SIG-M5 treated with dmso at 0.1 percent for 504 hours (cell line): ENCODE results near the gene URB2.
A peak's percentile ranks its signal among the peaks of the same experiment; 100 is the strongest.

Source experiments
- DNase-seq: peaks from one replicate; lab custom pipeline; 2025; ENCODE audit not compliant: unreplicated experiment; lab: John Stamatoyannopoulos, UW

The URB2 gene

DNA sequence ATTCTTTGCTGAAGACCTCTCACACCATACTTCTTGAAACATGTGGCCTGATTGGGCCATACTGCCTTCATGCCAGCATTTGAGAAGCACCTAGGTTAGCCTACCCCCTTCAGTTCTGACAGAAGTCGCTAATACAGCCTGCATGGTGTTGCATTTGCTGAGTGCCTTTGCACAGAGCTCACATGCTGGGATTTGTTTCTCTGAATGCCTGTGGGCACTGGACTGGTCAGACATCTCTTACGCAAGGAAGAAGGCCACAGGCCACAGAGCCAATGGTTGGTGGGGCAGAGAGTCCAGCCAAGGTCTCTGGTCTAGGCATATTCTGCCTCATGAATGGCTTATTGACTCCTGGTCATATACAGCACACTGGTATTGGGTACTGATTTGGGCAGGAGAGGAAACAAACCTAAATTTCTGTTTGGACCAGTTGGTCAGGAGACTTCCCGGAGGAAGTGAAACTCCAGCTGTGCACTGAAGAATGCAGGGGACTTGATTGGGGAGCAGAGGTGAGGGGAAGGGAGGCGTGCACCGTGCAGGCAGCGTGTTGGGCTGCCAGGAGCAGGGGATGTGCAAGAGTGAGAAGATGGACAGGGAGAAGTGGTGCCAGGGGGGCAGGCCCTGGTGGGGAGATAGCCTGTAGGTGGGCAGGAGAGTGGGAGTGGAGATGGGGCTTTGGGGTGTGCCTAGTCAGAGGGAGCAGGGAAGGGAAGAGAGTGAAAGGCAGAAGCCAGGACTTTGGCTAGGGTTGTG lies 18.1 kb downstream of the URB2 start:
- peak; percentile 23 for DNase-seq

DNA sequence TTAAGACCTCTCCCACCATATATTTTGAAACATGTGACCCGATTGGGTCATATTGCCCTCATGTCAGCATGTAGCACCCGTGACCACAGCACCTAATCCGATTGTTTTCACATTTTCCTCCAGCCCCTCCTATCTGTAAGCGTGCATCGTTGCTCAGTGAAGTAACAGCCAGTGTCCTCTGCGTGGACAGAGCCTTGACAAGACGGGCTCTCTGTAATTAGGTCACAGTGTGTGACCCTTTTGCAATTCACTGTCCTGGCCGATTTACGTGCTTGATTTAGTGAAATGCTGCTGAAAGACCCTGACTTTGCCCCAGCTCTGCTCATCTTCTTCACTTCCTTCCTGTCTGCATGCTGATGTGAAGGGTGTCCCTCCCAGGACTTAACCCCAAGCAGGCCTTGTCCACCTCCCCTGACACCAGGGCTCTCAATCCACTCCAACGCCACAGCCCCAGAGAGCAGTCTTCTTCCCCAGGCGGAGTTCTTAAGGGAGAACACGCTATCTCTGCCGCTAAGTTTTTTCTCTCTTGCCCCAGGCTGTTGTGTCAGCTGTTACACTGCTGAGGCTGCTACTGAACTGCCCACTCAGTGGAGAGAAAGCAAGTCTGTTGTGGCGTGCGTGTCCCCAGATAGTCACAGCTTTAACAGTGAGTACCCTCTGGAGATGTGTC lies 19.4 kb downstream of the URB2 start:
- DNase-seq = no peak

DNA sequence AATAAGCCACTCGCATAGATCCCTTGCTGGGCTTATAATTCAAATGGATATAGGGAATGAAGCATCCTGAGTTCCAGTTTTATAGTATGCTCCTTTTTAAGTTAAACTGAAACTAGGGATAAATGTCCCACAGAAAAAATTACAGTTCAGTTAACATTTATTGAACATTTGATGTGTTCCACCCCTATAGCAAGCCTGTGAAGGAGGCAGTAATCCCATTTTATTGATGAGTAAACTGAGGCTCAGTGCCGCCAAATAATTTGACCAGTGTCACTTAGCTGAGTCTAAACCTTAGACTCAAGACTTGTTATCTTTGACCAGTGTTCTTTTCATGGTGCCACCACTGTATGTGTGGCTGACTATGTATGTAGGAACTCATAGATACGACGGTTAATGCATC lies 22.4 kb downstream of the URB2 start:
- DNase-seq = no peak

DNA sequence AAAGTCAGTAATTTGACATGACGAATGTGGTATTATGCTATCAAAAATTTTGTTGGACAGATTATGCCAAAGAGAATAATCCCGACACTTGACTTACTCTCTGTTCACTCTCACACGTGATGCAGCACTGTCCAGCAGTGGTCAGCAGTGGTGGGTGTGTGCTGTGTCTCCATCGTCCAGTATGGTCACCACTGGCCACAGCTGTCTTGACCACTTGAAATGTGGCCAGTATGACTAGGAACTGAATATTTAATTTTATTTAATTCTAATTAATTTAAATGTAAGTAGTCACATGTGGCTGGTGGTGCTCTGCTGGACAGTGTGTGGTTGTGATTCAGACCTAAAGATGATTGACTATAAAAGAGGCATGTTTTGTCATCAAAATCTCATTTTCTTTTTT lies 24.0 kb downstream of the URB2 start:
- DNase-seq = no peak

DNA sequence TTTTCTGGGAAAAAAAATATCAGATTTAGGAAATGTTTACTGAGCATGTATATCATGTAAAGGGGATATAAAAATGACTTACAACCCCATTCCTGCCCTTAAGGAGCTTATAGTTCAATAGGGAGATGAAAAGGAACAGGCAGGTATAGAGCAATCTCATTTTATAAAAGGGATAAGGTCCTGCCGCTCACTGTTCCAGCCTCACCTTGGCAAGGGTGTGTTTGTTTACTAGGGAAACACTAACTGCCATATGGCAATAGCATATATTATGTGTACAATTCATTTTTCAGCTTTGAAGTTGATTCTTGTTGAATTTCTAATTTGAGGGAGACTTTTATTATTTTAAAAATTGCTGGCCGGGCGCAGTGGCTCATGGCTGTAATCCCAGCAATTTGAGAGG lies 25.5 kb downstream of the URB2 start:
- no peak for DNase-seq

DNA sequence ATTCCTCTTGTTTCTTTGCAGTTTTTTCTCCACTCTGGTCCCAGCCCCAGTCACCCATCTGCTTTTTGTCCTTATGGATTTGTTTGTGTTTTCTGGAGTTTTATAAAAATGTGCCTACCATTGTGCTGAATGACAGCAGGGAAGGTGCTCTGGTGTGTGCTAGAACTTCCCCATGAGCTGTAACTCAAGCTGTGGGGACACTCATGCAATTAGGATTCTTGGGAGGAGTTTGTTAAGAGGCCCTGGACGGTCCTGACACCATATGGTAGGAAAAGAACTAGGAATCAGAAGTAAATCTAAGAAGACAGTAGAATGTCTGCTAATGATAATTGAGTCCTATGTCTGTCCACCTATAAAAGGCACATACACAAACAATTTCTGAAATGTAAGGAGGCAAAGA lies 27.4 kb downstream of the URB2 start:
- no peak for DNase-seq

DNA sequence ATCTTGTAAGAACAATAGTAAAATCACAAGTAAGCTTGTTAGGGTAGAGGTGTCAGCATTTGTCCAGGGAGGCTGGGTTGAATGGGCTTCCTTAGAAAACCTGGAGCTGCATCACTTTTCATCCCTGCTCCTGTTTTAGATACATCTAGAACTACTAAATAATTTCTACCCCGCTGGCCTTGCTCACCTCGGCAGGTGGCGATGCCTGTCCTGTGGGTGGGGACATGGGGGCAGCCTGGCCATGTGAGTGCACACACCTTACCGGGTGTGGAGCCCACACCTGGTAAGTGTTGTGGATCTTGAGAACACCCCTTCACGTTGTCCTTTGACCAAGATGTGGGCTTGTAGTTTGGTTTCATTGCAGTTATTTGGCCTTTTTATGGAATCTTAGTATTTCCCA lies 29.7 kb downstream of the URB2 start:
- DNase-seq = no peak

DNA sequence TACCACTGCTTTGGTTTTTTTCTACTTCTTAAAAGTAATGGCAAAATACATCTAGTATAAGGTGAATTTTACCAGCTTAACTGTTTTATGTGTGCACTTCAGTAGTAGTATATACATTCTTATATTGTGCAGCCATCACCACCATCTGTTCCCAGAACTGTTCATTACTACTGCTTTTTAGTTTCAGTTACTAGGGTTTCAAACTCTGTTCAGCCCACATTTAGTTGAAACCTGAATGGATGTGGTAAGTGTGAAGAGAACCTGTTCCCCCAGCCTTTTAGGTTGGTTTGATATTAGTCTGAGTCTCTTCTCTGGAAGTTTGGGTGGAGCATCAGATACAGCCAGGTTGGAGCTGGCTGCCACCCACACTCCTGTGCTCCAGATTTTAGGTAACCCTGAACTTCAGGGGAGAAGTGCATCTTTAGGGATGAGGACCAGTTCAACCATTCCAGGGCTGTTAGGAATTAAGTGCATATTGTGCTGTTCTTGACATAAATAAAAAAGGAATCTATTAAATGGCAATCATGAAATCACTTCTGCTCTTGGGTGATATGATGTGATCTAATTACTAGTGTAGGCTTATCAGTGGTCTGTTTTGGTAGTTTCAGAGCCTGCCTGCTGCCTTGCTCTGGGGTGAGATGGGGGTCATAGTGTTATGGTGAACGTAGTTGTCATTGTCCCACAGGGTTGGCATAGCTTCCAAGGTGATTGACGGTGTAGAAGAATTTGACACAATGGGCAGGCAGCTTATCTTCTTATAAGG lies 32.1 kb downstream of the URB2 start:
- DNase-seq = no peak

DNA sequence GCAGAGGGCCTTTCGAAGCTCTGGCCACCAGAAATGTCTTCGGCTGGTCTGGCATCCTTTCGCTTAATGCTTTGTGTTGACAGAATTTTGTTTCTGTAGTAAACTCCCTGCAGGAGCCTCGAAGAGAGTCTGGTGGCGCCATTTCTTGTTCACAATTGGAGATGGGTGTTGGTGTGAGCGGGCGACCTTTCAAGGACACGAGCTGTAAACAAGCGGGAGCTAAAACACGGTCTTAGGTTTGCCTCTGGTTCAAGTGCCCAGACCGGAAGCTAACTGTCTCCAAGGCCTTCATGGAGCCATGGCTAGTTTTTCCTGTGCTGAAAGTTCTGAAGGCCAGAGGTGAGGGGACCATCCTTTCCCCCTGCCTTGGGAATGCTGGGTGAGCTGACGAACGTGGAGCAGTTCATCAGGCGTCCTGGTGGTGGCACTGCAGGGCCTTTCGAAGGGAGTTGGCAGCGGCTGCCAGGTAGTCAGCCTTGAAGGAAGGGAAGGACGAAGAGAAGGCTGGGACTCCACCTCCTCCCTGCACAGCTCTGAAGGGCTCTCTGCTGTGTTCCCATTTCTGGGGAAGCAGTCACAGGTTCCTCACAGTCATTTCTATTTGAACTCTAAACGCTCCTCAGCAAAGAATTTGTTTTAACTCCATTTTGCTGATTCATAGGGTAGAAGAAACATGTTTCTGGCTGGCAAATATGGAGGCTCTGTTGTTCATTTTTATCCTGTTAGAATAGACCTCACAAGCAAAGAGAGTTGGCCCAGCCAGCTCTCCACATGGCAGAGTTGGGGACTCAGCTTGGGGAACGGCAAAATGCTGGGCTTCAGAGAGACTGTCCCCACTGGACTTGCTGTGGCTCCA lies 35.2 kb downstream of the URB2 start:
- peak; percentile 46 for DNase-seq

DNA sequence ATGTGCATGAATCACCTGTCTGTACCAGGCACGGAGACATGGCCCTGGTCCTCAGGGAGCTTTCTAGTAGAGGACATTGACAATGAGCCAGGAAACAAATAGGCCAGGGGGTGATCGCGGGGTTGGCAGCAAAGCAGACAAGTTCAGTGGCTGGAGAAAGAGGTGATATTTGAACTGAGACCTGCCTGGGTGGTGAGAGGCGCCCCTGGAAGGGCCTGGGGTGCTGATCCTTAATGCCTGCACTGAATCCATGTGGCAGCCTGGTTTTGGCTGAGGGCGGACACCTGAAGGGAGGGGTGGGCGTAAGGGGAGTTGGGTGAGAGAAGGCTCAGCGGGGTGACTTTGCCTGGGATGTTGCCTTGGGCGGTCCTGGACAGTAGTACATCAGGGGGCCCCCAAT lies 35.9 kb downstream of the URB2 start:
- DNase-seq = no peak

DNA sequence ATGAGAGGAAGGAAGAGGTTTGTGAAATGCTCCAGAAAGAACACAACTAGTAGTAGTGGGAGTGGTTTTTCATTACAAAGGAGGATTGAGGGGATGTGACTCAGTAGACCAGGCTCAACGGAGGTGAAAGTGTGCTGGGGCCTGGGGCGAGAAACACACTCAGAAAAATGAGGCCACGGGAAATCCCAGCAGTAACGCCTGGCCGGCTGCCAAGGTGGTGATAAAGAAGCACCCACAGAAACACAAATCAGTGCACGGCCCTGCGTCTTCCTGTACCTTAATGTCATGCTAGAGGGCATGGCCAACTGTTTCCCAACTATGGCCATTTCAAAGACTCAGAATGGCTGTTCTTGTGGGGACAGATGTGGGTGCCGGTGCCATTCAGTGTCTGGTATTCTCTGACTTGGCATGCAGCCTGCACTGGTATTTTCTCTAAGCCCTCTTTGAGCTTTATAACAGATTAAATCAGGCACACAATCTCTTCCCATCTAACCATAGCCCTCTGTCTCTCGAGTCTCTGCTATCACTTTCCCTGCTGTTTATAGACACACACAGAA lies 38.2 kb downstream of the URB2 start:
- no peak for DNase-seq

DNA sequence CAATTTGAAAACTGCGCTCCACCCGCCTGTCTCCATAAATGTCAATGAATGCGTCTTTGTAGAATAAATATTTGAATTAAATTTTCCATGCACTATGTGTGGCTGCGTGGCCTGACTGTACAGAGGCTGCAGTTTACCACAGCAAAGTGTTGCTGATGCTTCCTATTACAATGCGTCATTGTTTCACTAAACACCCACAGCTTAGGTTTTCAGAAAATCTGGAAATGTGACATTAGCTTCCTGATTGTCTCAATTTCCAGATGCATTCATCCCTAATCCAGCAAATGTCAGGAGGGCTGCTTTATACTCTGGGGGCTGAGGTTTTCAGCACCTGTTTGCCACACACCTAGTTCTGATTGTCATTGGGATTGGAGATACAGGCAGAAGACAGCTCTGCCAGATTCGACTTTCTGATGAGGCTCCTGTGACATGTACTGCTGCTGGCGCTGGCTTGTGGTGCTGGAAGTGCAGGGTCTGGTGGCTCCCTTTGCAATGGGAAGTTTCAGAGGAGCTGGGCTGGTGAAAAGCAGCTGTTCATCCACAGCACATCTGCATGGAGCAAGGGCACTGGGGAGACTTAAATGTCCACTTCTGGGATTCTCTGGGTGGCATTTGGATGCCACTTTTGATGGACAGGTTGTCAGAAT lies 40.0 kb downstream of the URB2 start:
- no peak for DNase-seq

DNA sequence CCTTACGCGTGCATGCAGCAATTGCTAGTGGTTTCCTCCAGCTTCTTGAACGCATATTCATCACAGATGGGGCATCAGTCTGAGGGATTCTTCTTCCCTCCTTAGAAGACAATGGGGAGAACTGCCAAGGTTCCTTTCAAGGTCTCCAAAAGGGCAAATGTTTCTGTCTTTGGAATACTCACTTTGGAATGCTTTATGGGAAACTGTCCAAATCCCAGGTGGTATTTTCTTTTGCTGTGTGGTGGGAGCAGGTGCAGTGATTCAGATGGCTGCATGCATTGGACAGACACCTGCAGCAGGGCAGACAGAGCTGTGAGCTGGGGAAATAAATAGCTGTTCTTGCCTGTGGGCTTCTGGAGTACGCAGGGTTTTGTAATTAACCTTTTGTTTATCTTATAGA lies 40.5 kb downstream of the URB2 start:
- DNase-seq = no peak

DNA sequence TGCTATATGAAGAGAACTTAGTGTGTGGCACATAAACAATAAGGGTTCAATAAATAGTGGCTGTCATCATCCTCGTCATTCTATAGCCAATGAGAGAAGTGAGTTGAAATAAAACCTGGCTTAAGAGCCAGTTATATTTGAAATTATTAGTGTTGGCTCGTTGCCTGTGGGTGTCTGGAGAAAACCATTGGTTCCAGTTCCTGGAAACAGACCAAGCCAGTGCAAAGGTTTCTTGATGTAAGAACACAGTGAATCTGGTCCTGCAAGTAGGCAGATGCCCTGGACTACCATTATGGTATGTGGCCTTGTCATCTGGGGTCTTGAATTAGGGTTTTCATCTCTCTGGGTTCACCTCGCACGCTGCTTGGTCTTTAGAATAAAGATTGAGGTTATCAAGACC lies 43.3 kb downstream of the URB2 start:
- DNase-seq = no peak

DNA sequence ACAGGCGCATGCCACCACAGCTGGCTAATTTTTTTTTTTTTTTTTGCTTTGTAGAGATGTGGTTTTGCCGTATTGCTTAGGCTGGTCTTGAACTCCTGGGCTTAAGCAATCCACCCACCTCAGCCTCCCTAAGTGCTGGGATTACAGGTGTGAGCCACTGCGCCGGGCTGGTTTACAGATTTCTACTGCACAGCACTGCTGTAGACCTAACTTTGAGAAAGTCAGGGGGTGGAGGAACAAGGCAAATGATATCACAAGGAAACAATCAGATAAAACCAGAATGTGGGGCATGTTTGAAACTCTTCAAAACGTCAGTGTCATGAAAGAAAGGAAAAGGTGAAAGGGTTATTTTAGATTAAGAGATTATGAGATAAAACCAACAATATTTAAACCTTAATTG lies 45.3 kb downstream of the URB2 start:
- DNase-seq = no peak

DNA sequence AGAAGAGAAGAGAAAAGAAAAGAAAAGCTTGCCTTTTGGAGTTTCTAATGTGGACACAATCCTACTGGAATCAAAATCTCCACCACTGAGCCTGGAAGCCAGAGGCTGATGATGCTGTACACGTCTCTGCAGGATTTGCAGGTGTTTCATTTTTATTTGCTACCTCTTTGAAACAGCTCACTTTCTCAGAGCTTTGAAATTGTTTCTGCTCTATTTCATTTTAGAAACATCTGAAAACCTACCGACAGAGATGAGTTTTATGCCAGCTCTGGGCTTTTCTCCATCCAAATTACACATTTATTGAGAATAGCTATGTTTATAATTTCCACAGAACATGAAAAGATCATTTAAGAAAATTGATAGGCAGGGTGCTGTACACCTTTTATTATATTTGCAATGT lies 46.2 kb downstream of the URB2 start:
- DNase-seq = no peak

DNA sequence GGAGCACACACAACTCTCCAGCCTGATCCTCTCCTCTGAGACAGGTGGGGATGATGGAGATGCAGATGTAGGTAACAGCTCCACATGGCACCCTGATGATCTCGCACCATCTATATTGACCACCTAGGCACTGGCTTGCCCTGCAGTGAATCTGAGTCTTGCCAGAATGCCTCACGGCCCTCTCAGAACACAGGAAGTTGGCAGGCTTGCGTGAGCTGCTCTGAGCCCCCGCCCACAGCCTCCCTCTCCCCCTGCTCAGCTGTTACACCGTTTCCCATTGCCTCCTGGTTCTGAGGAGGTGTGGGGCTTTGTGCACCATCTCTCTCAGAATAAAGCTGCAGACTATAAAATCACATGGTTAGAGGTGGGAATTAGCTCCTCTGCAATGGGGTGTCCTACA lies 48.0 kb downstream of the URB2 start:
- no peak for DNase-seq

DNA sequence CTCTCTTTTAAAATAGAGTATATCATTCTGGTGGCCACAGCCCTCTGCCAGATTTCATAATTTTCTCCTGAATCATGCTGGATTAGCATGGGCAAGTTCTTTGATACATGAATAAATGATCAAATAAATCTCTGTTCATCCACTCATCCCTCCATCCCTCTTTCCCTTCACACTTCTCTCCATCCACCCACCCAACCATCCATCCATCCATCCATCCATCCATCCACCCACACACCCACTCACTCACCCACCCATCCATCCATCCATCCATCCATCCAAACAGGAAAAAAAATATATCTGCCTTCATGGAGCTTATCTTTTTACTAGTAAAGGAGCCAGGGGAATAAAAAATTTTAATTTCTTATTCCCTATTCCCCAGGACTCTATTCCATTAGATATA lies 49.3 kb downstream of the URB2 start:
- no peak for DNase-seq

DNA sequence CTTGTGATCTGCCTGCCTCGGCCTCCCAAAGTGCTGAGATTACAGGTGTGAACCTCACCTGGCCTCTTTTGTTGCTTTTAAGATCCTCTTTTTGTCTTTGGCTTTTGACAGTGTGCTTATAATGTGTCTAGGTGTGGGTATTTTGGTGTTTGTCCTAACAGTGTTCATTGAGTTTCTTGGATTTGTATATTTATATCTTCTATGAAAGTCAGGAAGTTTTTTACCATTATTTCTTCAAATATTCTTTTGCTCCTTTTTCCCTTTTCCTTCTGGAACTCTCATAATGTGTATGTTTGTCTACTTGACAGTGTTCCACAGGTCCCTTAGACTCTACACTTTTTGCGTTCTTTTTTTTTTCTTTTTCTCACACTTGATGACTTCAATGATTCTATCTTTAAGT lies 59.1 kb downstream of the URB2 start:
- DNase-seq = no peak

DNA sequence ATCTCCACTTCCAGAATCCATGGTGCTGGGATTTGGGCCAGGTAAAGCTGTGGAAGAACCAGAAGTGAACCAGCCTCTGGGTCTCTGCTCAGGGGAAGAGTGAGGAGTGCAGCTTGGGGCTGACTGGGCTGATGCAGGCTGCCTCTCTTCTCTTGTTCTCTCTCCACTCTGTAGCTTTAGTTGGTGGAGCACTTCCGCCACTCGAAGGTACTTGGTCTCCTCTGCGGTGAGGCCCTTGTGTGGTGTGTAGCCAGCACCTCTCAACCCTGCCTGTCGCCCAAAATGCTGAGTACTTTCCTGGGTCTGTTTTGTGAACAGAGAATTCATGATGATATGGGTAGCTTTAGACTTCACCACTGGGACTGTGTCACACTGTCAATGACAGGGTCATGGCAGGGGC lies 63.2 kb downstream of the URB2 start:
- no peak for DNase-seq

DNA sequence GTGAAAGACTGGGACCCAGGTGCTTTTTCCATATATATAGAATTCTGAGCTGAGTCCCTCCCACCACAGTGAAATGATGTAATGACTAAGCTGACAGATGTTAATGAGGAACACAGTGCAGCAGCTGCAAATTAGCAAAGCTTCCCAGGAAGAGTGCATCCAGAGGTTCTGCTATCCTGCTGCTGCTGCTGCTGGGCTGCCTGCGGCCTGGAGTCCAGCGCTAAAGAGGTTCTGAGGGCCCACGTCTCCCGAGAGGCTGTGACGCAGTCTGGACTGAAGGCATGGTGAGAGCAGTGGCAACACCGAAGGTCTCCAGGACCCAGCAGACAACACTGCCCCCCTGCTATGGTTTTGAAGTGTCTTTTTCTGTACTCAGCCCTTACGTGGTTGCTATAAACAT lies 63.9 kb downstream of the URB2 start:
- no peak for DNase-seq
